HepG2 (cell line): ENCODE measurements around the gene CDC37L1. TPM values are rescaled to one million over a fixed set of nuclear protein-coding genes. Genes with fewer than 3 reads are reported as not detected.

Experiments
- CHCHD3 ChIP-seq: sonication (generic); formaldehyde crosslinking; IDR thresholded peaks from 2 replicates; pipeline ENCODE4 v1.8.0; 2022; ENCODE audit warnings: mild to moderate bottlenecking, missing genetic modification reagents, moderate library complexity
- KDM3A ChIP-seq: IDR thresholded peaks from 2 replicates; pipeline ENCODE4 v1.6.1; 2018; ENCODE audit warnings: low read depth, missing compliant biosample characterization
- NBN ChIP-seq: fragments of 450-650 bp; conservative IDR thresholded peaks from 2 replicates; pipeline ENCODE4 v1.6.1; 2017
- RXRB ChIP-seq: IDR thresholded peaks from 2 replicates; pipeline ENCODE4 v1.6.1; 2016; ENCODE audit warnings: borderline replicate concordance, missing genetic modification reagents, missing compliant biosample characterization
- SP5 ChIP-seq: IDR thresholded peaks from 2 replicates; pipeline ENCODE4 v1.6.1; 2016; ENCODE audit warnings: low read depth, borderline replicate concordance
- ZFP36L2 ChIP-seq: sonication (generic); formaldehyde crosslinking; IDR thresholded peaks from 2 replicates; pipeline ENCODE4 v1.4.0; 2020; ENCODE audit warnings: missing genetic modification reagents
- ZNF280D ChIP-seq: sonication (generic); formaldehyde crosslinking; IDR thresholded peaks from 2 replicates; pipeline ENCODE4 v1.5.1; 2020; ENCODE audit warnings: mild to moderate bottlenecking, missing genetic modification reagents
- ZNF430 ChIP-seq: sonication (generic); formaldehyde crosslinking; IDR thresholded peaks from 2 replicates; pipeline ENCODE4 v1.9.0; 2021; ENCODE audit warnings: mild to moderate bottlenecking, missing genetic modification reagents
- ZNF703 ChIP-seq: sonication (generic); formaldehyde crosslinking; IDR thresholded peaks from 2 replicates; pipeline ENCODE4 v1.5.1; 2020; ENCODE audit warnings: missing genetic modification reagents, mild to moderate bottlenecking, moderate library complexity, borderline replicate concordance
- ZNF766 ChIP-seq: sonication (generic); formaldehyde crosslinking; IDR thresholded peaks from 2 replicates; pipeline ENCODE4 v1.5.0; 2020; ENCODE audit warnings: missing genetic modification reagents, borderline replicate concordance
- polyA plus RNA-seq, 8 experiments: library from polyadenylated mRNA; depleted of rRNA in 3 of 8; stranded (reverse) in 7 of 8; unstranded in 1 of 8; fragments of >200 nt; fragmentation: Illumina TruSeq in 4 of 8; extraction: Trizol in 4 of 8; gene quantifications; 2 replicates each; pipeline versions ENCODE4 v1.2.1 to v1.2.3, GENCODE V29; 2011 to 2016; ENCODE audit warnings: low read depth in 4 of 8, missing spikeins in 1 of 8, mixed read lengths in 1 of 8; ENCODE audit not compliant: insufficient read depth in 1 of 8
- total RNA-seq, 5 experiments: library from RNA; depleted of rRNA; stranded (reverse); fragments of >200 nt; fragmentation: Illumina TruSeq; extraction: Trizol; gene quantifications; 2 replicates each; pipeline ENCODE4 v1.2.3, GENCODE V29; 2016; ENCODE audit warnings: low read depth in 1 of 5
- TF ChIP-seq, protein P1 (sequence below): sonication (generic); formaldehyde crosslinking; IDR thresholded peaks from 2 replicates; pipeline ENCODE4 v1.4.0; 2020; ENCODE audit warnings: missing genetic modification reagents
- TF ChIP-seq, protein P2 (sequence below): IDR thresholded peaks from 2 replicates; pipeline ENCODE4 v1.6.1; 2016
- TF ChIP-seq, protein P3 (sequence below): sonication (generic); formaldehyde crosslinking; conservative IDR thresholded peaks from 2 replicates; pipeline ENCODE4 v1.8.0; 2022; ENCODE audit warnings: low read depth, missing genetic modification reagents
- TF ChIP-seq, protein P4 (sequence below): sonication (generic); formaldehyde crosslinking; IDR thresholded peaks from 2 replicates; pipeline ENCODE4 v1.5.1; 2020; ENCODE audit warnings: missing genetic modification reagents, mild to moderate bottlenecking, borderline replicate concordance
- TF ChIP-seq, protein P5 (sequence below): fragments of 450-650 bp; IDR thresholded peaks from 2 replicates; pipeline ENCODE4 v1.6.1; 2017; ENCODE audit warnings: mild to moderate bottlenecking

Gene CDC37L1
- total and polyA plus RNA-seq, 2 of the 13 experiments (the other 11 are each of a cell fraction or from before 2014, with no cell fraction given) = 5.5 to 17.0 TPM

- TF ChIP-seq ZNF430 (CRISPR knock-in tag) (peak; percentile 87; the same call in 1 of the 2 replicates), ZNF280D (peak; percentile 68; the same call in 1 of the 2 replicates), CHCHD3 (no peak), NBN (no peak), KDM3A (CRISPR knock-in tag) (peak; percentile 92), SP5 (CRISPR knock-in tag) (peak; percentile 83; the same call in 1 of the 2 replicates), ZNF766 (CRISPR knock-in tag) (peak; percentile 71), RXRB (CRISPR knock-in tag) (peak; percentile 72), ZNF703 (CRISPR knock-in tag) (no peak), ZFP36L2 (no peak)
- TF ChIP-seq, protein P1, sequence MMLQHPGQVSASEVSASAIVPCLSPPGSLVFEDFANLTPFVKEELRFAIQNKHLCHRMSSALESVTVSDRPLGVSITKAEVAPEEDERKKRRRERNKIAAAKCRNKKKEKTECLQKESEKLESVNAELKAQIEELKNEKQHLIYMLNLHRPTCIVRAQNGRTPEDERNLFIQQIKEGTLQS (CRISPR knock-in tag) = no peak
- TF ChIP-seq, protein P2, sequence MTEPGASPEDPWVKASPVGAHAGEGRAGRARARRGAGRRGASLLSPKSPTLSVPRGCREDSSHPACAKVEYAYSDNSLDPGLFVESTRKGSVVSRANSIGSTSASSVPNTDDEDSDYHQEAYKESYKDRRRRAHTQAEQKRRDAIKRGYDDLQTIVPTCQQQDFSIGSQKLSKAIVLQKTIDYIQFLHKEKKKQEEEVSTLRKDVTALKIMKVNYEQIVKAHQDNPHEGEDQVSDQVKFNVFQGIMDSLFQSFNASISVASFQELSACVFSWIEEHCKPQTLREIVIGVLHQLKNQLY = 0 out of 2 replicates have a peak, but pooled peaks have one; percentile 28
- TF ChIP-seq, protein P3, sequence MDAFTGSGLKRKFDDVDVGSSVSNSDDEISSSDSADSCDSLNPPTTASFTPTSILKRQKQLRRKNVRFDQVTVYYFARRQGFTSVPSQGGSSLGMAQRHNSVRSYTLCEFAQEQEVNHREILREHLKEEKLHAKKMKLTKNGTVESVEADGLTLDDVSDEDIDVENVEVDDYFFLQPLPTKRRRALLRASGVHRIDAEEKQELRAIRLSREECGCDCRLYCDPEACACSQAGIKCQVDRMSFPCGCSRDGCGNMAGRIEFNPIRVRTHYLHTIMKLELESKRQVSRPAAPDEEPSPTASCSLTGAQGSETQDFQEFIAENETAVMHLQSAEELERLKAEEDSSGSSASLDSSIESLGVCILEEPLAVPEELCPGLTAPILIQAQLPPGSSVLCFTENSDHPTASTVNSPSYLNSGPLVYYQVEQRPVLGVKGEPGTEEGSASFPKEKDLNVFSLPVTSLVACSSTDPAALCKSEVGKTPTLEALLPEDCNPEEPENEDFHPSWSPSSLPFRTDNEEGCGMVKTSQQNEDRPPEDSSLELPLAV (CRISPR knock-in tag) = no peak
- TF ChIP-seq, protein P4, sequence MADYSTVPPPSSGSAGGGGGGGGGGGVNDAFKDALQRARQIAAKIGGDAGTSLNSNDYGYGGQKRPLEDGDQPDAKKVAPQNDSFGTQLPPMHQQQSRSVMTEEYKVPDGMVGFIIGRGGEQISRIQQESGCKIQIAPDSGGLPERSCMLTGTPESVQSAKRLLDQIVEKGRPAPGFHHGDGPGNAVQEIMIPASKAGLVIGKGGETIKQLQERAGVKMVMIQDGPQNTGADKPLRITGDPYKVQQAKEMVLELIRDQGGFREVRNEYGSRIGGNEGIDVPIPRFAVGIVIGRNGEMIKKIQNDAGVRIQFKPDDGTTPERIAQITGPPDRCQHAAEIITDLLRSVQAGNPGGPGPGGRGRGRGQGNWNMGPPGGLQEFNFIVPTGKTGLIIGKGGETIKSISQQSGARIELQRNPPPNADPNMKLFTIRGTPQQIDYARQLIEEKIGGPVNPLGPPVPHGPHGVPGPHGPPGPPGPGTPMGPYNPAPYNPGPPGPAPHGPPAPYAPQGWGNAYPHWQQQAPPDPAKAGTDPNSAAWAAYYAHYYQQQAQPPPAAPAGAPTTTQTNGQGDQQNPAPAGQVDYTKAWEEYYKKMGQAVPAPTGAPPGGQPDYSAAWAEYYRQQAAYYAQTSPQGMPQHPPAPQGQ (CRISPR knock-in tag) = no peak
- TF ChIP-seq, protein P5, sequence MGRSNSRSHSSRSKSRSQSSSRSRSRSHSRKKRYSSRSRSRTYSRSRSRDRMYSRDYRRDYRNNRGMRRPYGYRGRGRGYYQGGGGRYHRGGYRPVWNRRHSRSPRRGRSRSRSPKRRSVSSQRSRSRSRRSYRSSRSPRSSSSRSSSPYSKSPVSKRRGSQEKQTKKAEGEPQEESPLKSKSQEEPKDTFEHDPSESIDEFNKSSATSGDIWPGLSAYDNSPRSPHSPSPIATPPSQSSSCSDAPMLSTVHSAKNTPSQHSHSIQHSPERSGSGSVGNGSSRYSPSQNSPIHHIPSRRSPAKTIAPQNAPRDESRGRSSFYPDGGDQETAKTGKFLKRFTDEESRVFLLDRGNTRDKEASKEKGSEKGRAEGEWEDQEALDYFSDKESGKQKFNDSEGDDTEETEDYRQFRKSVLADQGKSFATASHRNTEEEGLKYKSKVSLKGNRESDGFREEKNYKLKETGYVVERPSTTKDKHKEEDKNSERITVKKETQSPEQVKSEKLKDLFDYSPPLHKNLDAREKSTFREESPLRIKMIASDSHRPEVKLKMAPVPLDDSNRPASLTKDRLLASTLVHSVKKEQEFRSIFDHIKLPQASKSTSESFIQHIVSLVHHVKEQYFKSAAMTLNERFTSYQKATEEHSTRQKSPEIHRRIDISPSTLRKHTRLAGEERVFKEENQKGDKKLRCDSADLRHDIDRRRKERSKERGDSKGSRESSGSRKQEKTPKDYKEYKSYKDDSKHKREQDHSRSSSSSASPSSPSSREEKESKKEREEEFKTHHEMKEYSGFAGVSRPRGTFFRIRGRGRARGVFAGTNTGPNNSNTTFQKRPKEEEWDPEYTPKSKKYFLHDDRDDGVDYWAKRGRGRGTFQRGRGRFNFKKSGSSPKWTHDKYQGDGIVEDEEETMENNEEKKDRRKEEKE = no peak
These were observed at the start of gene CDC37L1 (continued) for GRCh38 chr9:4679268-4680172.
